Thymus (tissue), 11 donors: ENCODE results near the gene RANBP17. TPM values are rescaled to one million over a fixed set of nuclear protein-coding genes. Genes with fewer than 3 reads are reported as not detected.
A peak's percentile ranks its signal among the peaks of the same experiment; 100 is the strongest.
"Not testable (repeated sequence)": the region's sequence is repeated elsewhere in the genome, so short reads cannot be mapped to it uniquely, and the experiment has no call there.

Source experiments
- DNase-seq, 9 donors: peaks; one replicate each; pipeline ENCODE4 v3.0.0-alpha.2; 2013; ENCODE audit warnings: low spot score in 9 of 9, low read depth in 6 of 9, missing footprints in 1 of 9
- H3K27ac ChIP-seq, 2 donors: one replicate each; pipeline ENCODE4 v1.5.1; 2013; ENCODE audit warnings: control low read depth in 1 of 2, low read depth in 1 of 2, low read length in 1 of 2, mild to moderate bottlenecking in 1 of 2, moderate library complexity in 1 of 2
- H3K27me3 ChIP-seq, 2 donors: one replicate each; pipeline ENCODE4 v1.5.1; 2013; ENCODE audit warnings: low read length in 1 of 2; ENCODE audit not compliant: control insufficient read depth in 2 of 2, insufficient read depth in 1 of 2
- H3K36me3 ChIP-seq, 2 donors: one replicate each; pipeline ENCODE4 v1.5.1; 2013; ENCODE audit warnings: low read length in 1 of 2, mild to moderate bottlenecking in 1 of 2, moderate library complexity in 1 of 2; ENCODE audit not compliant: control insufficient read depth in 2 of 2, insufficient read depth in 2 of 2
- H3K4me1 ChIP-seq, 2 donors: one replicate each; pipeline ENCODE4 v1.5.1; 2013; ENCODE audit warnings: low read length in 2 of 2; ENCODE audit not compliant: control insufficient read depth in 2 of 2, insufficient read depth in 2 of 2
- H3K4me3 ChIP-seq, 2 donors: one replicate each; pipeline ENCODE4 v1.5.1; 2013; ENCODE audit warnings: low read length in 2 of 2, control low read depth in 1 of 2, mild to moderate bottlenecking in 1 of 2
- H3K9me3 ChIP-seq, 2 donors: one replicate each; pipeline ENCODE4 v1.5.1; 2013; ENCODE audit warnings: low read length in 1 of 2, mild to moderate bottlenecking in 1 of 2; ENCODE audit not compliant: control insufficient read depth in 2 of 2, insufficient read depth in 1 of 2
- WGBS: extraction: QIAGEN DNeasy Blood & Tissue Kit; methylation state at CpG from one replicate; pipeline ENCODE4 v1.1.7; 2013; 5-methylcytosine and 5-hydroxymethylcytosine counted together
- polyA plus RNA-seq: library from polyadenylated mRNA; stranded (reverse); fragments of 200-250 nt; gene quantifications from one replicate; pipeline ENCODE4 v1.2.3, GENCODE V29; 2013
- total RNA-seq: library from RNA; stranded (reverse); fragments of 120-200 nt; gene quantifications from one replicate; pipeline ENCODE4 v1.2.4, GENCODE V29; 2013
- donor health status: healthy.

RANBP17 gene
- total and polyA plus RNA-seq, 2 donors, result 2.1 to 6.8 TPM

- Histone ChIP-seq H3K4me1 (no peaks in the 10 kb centered on the region), H3K27me3 (no peaks in the 10 kb centered on the region), H3K27ac (no peak overlapping the region), H3K9me3 (no peaks in the 10 kb centered on the region), H3K36me3 (no peaks in the 10 kb centered on the region), H3K4me3 (no peak overlapping the region)
- no peak for DNase-seq
- 95% methylated on average over 2 of the region's 2 CpGs for WGBS
These were observed 295.5 kb downstream of the RANBP17 start for GRCh38 chr5:171157276-171157675.

GRCh38 chr5:171157775-171158174 is 296.0 kb downstream of the RANBP17 start:
- no peak for DNase-seq

GRCh38 chr5:171158581-171158980 is 296.8 kb downstream of the RANBP17 start:
- no peak overlapping the region for H3K27ac ChIP-seq
- 99% methylated on average over 1 of the region's 1 CpG for WGBS
- H3K9me3 ChIP-seq, result no peaks in the 10 kb centered on the region
- no peaks in the 10 kb centered on the region for H3K36me3 ChIP-seq
- H3K4me1 ChIP-seq, result no peaks in the 10 kb centered on the region
- DNase-seq, result no peak
- no peaks in the 10 kb centered on the region for H3K27me3 ChIP-seq
- H3K4me3 ChIP-seq, result no peak overlapping the region

More at GRCh38 chr5:171157775-171158174, 296.0 kb downstream of the RANBP17 start:
- Histone ChIP-seq H3K36me3 (no peaks in the 10 kb centered on the region), H3K9me3 (no peaks in the 10 kb centered on the region), H3K4me1 (no peaks in the 10 kb centered on the region), H3K27me3 (no peaks in the 10 kb centered on the region), H3K4me3 (no peak overlapping the region), H3K27ac (no peak overlapping the region)
- WGBS, result 97% methylated on average over 1 of the region's 1 CpG

- Histone ChIP-seq H3K27me3 (no peaks in the 10 kb centered on the region), H3K9me3 (no peaks in the 10 kb centered on the region), H3K4me3 (no peak overlapping the region), H3K27ac (no peak overlapping the region), H3K4me1 (no peaks in the 10 kb centered on the region), H3K36me3 (no peaks in the 10 kb centered on the region)
- DNase-seq, result no peak
- 91% methylated on average over 1 of the region's 1 CpG for WGBS
These were observed 300.3 kb downstream of the RANBP17 start for GRCh38 chr5:171162165-171162564.

- peak in 2 of 9 donors; percentile 2 to 9 for DNase-seq
- 92% methylated on average over 1 of the region's 1 CpG for WGBS
- Histone ChIP-seq H3K36me3 (no peaks in the 10 kb centered on the region), H3K9me3 (no peaks in the 10 kb centered on the region), H3K4me3 (no peak overlapping the region), H3K27ac (no peak overlapping the region), H3K27me3 (no peaks in the 10 kb centered on the region), H3K4me1 (no peaks in the 10 kb centered on the region)
These were observed 300.8 kb downstream of the RANBP17 start for GRCh38 chr5:171162596-171162995.

- no peaks in the 10 kb centered on the region for H3K9me3 ChIP-seq
- no peak overlapping the region for H3K27ac ChIP-seq
- H3K4me1 ChIP-seq, result no peaks in the 10 kb centered on the region
- no peak for DNase-seq
- H3K4me3 ChIP-seq, result no peak overlapping the region
- no peaks in the 10 kb centered on the region for H3K27me3 ChIP-seq
- no peaks in the 10 kb centered on the region for H3K36me3 ChIP-seq
These were observed 304.9 kb downstream of the RANBP17 start for GRCh38 chr5:171166766-171167165.

GRCh38 chr5:171168171-171168570 is 306.4 kb downstream of the RANBP17 start:
- 85% methylated on average over 4 of the region's 4 CpGs for WGBS
- H3K4me3 ChIP-seq, result no peak overlapping the region
- DNase-seq, result no peak
- H3K36me3 ChIP-seq, result no peaks in the 10 kb centered on the region
- no peak overlapping the region for H3K27ac ChIP-seq
- H3K9me3 ChIP-seq, result no peaks in the 10 kb centered on the region
- no peaks in the 10 kb centered on the region for H3K4me1 ChIP-seq
- no peaks in the 10 kb centered on the region for H3K27me3 ChIP-seq

GRCh38 chr5:171174960-171175359 is 313.1 kb downstream of the RANBP17 start:
- WGBS, result 98% methylated on average over 2 of the region's 2 CpGs
- not testable (repeated sequence) for H3K36me3 ChIP-seq, DNase-seq, H3K27me3 ChIP-seq, H3K4me3 ChIP-seq, H3K27ac ChIP-seq, H3K9me3 ChIP-seq, H3K4me1 ChIP-seq

- Histone ChIP-seq H3K36me3 (no peaks in the 10 kb centered on the region), H3K4me3 (no peak overlapping the region), H3K27ac (no peak overlapping the region), H3K4me1 (no peaks in the 10 kb centered on the region), H3K27me3 (no peaks in the 10 kb centered on the region), H3K9me3 (no peaks in the 10 kb centered on the region)
- DNase-seq, result no peak
- 95% methylated on average over 3 of the region's 3 CpGs for WGBS
These were observed 313.9 kb downstream of the RANBP17 start for GRCh38 chr5:171175746-171176145.

GRCh38 chr5:171178190-171178589 is 316.4 kb downstream of the RANBP17 start:
- H3K36me3 ChIP-seq, H3K27me3 ChIP-seq, H3K4me3 ChIP-seq, H3K4me1 ChIP-seq, H3K27ac ChIP-seq, DNase-seq, H3K9me3 ChIP-seq: not testable (repeated sequence)
- 93% methylated on average over 5 of the region's 5 CpGs for WGBS
